ENCODE measurements around the gene NMRAL1. TPM values are rescaled to one million over a fixed set of nuclear protein-coding genes. Genes with fewer than 3 reads are reported as not detected.
A peak's percentile ranks its signal among the peaks of the same experiment; 100 is the strongest.

Gene NMRAL1
- total and polyA plus RNA-seq, 10 of the 15 experiments (the other 5 are each of a cell fraction or from before 2014, with no cell fraction given) = 4.8 to 102 (median 62.5) TPM

DNA sequence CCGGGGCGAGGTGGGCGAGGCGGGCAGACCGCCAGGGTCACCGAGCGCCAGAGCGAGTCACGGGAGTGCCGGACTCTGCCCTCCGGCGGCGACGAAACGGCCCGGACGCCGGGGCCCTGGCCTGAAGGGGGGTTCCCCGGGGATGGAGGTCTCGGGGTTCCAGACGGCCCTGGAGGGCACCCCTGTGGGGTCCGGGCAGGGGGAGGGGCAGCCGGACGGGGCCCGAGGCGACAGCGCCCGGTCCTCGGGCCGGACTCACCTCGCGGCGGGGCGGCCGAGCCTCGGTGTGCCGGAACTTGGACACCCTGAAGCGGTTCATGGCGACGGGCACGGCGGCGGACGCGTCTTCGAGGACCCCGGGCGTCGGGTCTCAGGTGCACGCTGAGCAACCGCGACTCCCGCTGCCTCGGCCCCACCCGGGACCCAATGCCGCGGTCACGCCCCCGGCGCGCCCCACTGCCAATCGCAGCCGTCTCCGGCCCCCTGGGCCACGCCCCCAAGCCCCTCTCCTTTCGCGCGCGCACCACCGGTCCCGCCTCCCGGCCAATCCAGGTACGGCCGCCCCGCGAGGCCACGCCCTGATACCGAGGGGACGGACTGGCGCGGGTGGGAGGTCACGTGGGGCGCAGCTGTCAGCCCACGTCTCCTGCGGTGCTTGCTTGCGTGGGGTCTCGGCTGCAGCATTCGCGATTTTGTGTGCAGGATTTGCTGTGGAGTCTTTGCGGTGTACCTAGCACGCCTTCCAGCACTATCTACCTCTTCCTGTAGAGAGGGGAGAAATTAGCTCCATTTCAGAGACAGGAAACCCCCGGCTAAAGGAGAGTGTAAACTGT is 58.0 kb downstream of the NMRAL1 start, which contains the start of gene CORO7 (continued):
- TF ChIP-seq HDGF (IDR thresholded peaks at IDR 0.05) = peak; percentile 79
- TF ChIP-seq IKZF1 (conservative IDR thresholded peaks at IDR 0.05) = peak; percentile 74
- TF ChIP-seq FOS (IDR thresholded peaks at IDR 0.05; ENCODE audit: borderline replicate concordance, extremely low read depth, insufficient read length) = no peak
- no peak for TF ChIP-seq ZZZ3 (IDR thresholded peaks at IDR 0.05; ENCODE audit: control insufficient read depth, insufficient read length, low read depth)
- TF ChIP-seq, protein P1, sequence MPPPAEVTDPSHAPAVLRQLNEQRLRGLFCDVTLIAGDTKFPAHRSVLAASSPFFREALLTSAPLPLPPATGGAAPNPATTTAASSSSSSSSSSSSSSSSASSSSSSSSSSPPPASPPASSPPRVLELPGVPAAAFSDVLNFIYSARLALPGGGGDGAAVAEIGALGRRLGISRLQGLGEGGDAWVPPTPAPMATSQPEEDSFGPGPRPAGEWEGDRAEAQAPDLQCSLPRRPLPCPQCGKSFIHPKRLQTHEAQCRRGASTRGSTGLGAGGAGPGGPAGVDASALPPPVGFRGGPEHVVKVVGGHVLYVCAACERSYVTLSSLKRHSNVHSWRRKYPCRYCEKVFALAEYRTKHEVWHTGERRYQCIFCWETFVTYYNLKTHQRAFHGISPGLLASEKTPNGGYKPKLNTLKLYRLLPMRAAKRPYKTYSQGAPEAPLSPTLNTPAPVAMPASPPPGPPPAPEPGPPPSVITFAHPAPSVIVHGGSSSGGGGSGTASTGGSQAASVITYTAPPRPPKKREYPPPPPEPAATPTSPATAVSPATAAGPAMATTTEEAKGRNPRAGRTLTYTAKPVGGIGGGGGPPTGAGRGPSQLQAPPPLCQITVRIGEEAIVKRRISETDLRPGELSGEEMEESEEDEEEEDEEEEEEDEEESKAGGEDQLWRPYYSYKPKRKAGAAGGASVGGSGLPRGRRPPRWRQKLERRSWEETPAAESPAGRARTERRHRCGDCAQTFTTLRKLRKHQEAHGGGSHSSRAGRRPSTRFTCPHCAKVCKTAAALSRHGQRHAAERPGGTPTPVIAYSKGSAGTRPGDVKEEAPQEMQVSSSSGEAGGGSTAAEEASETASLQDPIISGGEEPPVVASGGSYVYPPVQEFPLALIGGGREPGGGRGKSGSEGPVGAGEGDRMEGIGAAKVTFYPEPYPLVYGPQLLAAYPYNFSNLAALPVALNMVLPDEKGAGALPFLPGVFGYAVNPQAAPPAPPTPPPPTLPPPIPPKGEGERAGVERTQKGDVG (CRISPR knock-in tag; IDR thresholded peaks at IDR 0.05) = no peak
- TF ChIP-seq, protein P2, sequence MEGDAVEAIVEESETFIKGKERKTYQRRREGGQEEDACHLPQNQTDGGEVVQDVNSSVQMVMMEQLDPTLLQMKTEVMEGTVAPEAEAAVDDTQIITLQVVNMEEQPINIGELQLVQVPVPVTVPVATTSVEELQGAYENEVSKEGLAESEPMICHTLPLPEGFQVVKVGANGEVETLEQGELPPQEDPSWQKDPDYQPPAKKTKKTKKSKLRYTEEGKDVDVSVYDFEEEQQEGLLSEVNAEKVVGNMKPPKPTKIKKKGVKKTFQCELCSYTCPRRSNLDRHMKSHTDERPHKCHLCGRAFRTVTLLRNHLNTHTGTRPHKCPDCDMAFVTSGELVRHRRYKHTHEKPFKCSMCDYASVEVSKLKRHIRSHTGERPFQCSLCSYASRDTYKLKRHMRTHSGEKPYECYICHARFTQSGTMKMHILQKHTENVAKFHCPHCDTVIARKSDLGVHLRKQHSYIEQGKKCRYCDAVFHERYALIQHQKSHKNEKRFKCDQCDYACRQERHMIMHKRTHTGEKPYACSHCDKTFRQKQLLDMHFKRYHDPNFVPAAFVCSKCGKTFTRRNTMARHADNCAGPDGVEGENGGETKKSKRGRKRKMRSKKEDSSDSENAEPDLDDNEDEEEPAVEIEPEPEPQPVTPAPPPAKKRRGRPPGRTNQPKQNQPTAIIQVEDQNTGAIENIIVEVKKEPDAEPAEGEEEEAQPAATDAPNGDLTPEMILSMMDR (IDR thresholded peaks at IDR 0.05 in 2 of 3, conservative IDR thresholded peaks at IDR 0.05 in 1 of 3; ENCODE audit: control insufficient read depth in 2 of 3, extremely low read depth in 1 of 3, insufficient read depth in 1 of 3, low read depth in 3 of 3, low read length in 3 of 3) = no peak
- TF ChIP-seq TCF3 (IDR thresholded peaks at IDR 0.05; ENCODE audit: borderline replicate concordance, insufficient read depth, low read depth, low read length) = peak; percentile 87; the same call in 1 of the 2 replicates
- TF ChIP-seq, protein P3, sequence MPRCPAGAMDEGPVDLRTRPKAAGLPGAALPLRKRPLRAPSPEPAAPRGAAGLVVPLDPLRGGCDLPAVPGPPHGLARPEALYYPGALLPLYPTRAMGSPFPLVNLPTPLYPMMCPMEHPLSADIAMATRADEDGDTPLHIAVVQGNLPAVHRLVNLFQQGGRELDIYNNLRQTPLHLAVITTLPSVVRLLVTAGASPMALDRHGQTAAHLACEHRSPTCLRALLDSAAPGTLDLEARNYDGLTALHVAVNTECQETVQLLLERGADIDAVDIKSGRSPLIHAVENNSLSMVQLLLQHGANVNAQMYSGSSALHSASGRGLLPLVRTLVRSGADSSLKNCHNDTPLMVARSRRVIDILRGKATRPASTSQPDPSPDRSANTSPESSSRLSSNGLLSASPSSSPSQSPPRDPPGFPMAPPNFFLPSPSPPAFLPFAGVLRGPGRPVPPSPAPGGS (IDR thresholded peaks at IDR 0.05; ENCODE audit: borderline replicate concordance, insufficient read depth, low read depth, low read length, poor library complexity, severe bottlenecking) = no peak
- TF ChIP-seq, protein P4, sequence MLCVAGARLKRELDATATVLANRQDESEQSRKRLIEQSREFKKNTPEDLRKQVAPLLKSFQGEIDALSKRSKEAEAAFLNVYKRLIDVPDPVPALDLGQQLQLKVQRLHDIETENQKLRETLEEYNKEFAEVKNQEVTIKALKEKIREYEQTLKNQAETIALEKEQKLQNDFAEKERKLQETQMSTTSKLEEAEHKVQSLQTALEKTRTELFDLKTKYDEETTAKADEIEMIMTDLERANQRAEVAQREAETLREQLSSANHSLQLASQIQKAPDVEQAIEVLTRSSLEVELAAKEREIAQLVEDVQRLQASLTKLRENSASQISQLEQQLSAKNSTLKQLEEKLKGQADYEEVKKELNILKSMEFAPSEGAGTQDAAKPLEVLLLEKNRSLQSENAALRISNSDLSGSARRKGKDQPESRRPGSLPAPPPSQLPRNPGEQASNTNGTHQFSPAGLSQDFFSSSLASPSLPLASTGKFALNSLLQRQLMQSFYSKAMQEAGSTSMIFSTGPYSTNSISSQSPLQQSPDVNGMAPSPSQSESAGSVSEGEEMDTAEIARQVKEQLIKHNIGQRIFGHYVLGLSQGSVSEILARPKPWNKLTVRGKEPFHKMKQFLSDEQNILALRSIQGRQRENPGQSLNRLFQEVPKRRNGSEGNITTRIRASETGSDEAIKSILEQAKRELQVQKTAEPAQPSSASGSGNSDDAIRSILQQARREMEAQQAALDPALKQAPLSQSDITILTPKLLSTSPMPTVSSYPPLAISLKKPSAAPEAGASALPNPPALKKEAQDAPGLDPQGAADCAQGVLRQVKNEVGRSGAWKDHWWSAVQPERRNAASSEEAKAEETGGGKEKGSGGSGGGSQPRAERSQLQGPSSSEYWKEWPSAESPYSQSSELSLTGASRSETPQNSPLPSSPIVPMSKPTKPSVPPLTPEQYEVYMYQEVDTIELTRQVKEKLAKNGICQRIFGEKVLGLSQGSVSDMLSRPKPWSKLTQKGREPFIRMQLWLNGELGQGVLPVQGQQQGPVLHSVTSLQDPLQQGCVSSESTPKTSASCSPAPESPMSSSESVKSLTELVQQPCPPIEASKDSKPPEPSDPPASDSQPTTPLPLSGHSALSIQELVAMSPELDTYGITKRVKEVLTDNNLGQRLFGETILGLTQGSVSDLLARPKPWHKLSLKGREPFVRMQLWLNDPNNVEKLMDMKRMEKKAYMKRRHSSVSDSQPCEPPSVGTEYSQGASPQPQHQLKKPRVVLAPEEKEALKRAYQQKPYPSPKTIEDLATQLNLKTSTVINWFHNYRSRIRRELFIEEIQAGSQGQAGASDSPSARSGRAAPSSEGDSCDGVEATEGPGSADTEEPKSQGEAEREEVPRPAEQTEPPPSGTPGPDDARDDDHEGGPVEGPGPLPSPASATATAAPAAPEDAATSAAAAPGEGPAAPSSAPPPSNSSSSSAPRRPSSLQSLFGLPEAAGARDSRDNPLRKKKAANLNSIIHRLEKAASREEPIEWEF (IDR thresholded peaks at IDR 0.05; ENCODE audit: insufficient replicate concordance, low read depth, low read length) = no peak
- peak; percentile 84 to 93 for TF ChIP-seq BHLHE40 (IDR thresholded peaks at IDR 0.05; ENCODE audit: borderline replicate concordance in 1 of 2, low read depth in 2 of 2, low read length in 1 of 2)
- TF ChIP-seq GATAD2B (conservative IDR thresholded peaks at IDR 0.05; ENCODE audit: low read depth) = peak; percentile 51
- TF ChIP-seq CHD4 (IDR thresholded peaks at IDR 0.05) = no peak
- TF ChIP-seq SREBF1 (IDR thresholded peaks at IDR 0.05; ENCODE audit: low read length) = no peak
- TF ChIP-seq POLR2A (IDR thresholded peaks at IDR 0.05; ENCODE audit: low read depth, low read length) = peak; percentile 94
- no peak for TF ChIP-seq BRCA1 (IDR thresholded peaks at IDR 0.05; ENCODE audit: low read depth, low read length)
- no peak for TF ChIP-seq NFIC (IDR thresholded peaks at IDR 0.05; ENCODE audit: low read depth, low read length)

Measured in GM12878 (cell line).